Measurements from ENCODE around the gene PRRC2A.

The PRRC2A gene

GRCh38 chr6:31629014-31629413 is 8.5 kb downstream of the PRRC2A start:
- no peaks in the 10 kb centered on the region for H3K9me3 ChIP-seq (ENCODE audit: control insufficient read depth in 2 of 2, low read length in 2 of 2)
- no peaks in the 10 kb centered on the region for H3K27me3 ChIP-seq (ENCODE audit: control insufficient read depth in 1 of 2, insufficient read depth in 2 of 2, low read length in 2 of 2)
- no peak overlapping the region for H3K9ac ChIP-seq (ENCODE audit: low read length in 2 of 2)
- no peak overlapping the region for H3K4me3 ChIP-seq (ENCODE audit: low read length in 2 of 2)
- no peaks in the 10 kb centered on the region for H3K4me1 ChIP-seq (ENCODE audit: control insufficient read depth, insufficient read depth, low read length)
- H3K36me3 ChIP-seq (ENCODE audit: control insufficient read depth in 2 of 2, insufficient read depth in 2 of 2, low read length in 2 of 2): peaks cover 70 to 75% of the 10 kb centered on the region in 2 donors
- H3K27ac ChIP-seq (ENCODE audit: low read length): no peak overlapping the region

- no peak overlapping the region for H3K4me3 ChIP-seq (ENCODE audit: low read length in 2 of 2)
- no peak overlapping the region for H3K27ac ChIP-seq (ENCODE audit: low read length)
- H3K9me3 ChIP-seq (ENCODE audit: control insufficient read depth in 2 of 2, low read length in 2 of 2): no peaks in the 10 kb centered on the region
- no peak overlapping the region for H3K9ac ChIP-seq (ENCODE audit: low read length in 2 of 2)
- no peaks in the 10 kb centered on the region for H3K4me1 ChIP-seq (ENCODE audit: control insufficient read depth, insufficient read depth, low read length)
- peaks cover 71 to 77% of the 10 kb centered on the region in 2 donors for H3K36me3 ChIP-seq (ENCODE audit: control insufficient read depth in 2 of 2, insufficient read depth in 2 of 2, low read length in 2 of 2)
- no peaks in the 10 kb centered on the region for H3K27me3 ChIP-seq (ENCODE audit: control insufficient read depth in 1 of 2, insufficient read depth in 2 of 2, low read length in 2 of 2)
Measured at GRCh38 chr6:31630177-31630934, 9.8 kb downstream of the PRRC2A start.

- no peak overlapping the region for H3K4me3 ChIP-seq (ENCODE audit: low read length in 2 of 2)
- no peak overlapping the region for H3K27ac ChIP-seq (ENCODE audit: low read length)
- H3K9me3 ChIP-seq (ENCODE audit: control insufficient read depth in 2 of 2, low read length in 2 of 2): no peaks in the 10 kb centered on the region
- H3K27me3 ChIP-seq (ENCODE audit: control insufficient read depth in 1 of 2, insufficient read depth in 2 of 2, low read length in 2 of 2): no peaks in the 10 kb centered on the region
- no peaks in the 10 kb centered on the region for H3K4me1 ChIP-seq (ENCODE audit: control insufficient read depth, insufficient read depth, low read length)
- no peak overlapping the region for H3K9ac ChIP-seq (ENCODE audit: low read length in 2 of 2)
- H3K36me3 ChIP-seq (ENCODE audit: control insufficient read depth in 2 of 2, insufficient read depth in 2 of 2, low read length in 2 of 2): peaks cover 71 to 77% of the 10 kb centered on the region in 2 donors
Measured at GRCh38 chr6:31631209-31631608, 10.7 kb downstream of the PRRC2A start.

- Histone ChIP-seq H3K9ac (ENCODE audit: low read length in 2 of 2) (no peak overlapping the region), H3K4me1 (ENCODE audit: control insufficient read depth, insufficient read depth, low read length) (no peaks in the 10 kb centered on the region), H3K27ac (ENCODE audit: low read length) (no peak overlapping the region), H3K9me3 (ENCODE audit: control insufficient read depth in 2 of 2, low read length in 2 of 2) (no peaks in the 10 kb centered on the region), H3K36me3 (ENCODE audit: control insufficient read depth in 2 of 2, insufficient read depth in 2 of 2, low read length in 2 of 2) (peaks cover 70 to 77% of the 10 kb centered on the region in 2 donors), H3K27me3 (ENCODE audit: control insufficient read depth in 1 of 2, insufficient read depth in 2 of 2, low read length in 2 of 2) (no peaks in the 10 kb centered on the region), H3K4me3 (ENCODE audit: low read length in 2 of 2) (no peak overlapping the region)
Measured at GRCh38 chr6:31631681-31632278, 11.3 kb downstream of the PRRC2A start.

- H3K27me3 ChIP-seq (ENCODE audit: control insufficient read depth in 1 of 2, insufficient read depth in 2 of 2, low read length in 2 of 2): no peaks in the 10 kb centered on the region
- H3K4me1 ChIP-seq (ENCODE audit: control insufficient read depth, insufficient read depth, low read length): no peaks in the 10 kb centered on the region
- H3K27ac ChIP-seq (ENCODE audit: low read length): no peak overlapping the region
- no peaks in the 10 kb centered on the region for H3K9me3 ChIP-seq (ENCODE audit: control insufficient read depth in 2 of 2, low read length in 2 of 2)
- peaks cover 69 to 79% of the 10 kb centered on the region in 2 donors for H3K36me3 ChIP-seq (ENCODE audit: control insufficient read depth in 2 of 2, insufficient read depth in 2 of 2, low read length in 2 of 2)
- H3K9ac ChIP-seq (ENCODE audit: low read length in 2 of 2): no peak overlapping the region
- H3K4me3 ChIP-seq (ENCODE audit: low read length in 2 of 2): no peak overlapping the region
Measured at GRCh38 chr6:31632279-31632946, 11.9 kb downstream of the PRRC2A start.

GRCh38 chr6:31633447-31633846 is 12.9 kb downstream of the PRRC2A start:
- H3K9me3 ChIP-seq (ENCODE audit: control insufficient read depth in 2 of 2, low read length in 2 of 2): no peaks in the 10 kb centered on the region
- no peak overlapping the region for H3K4me3 ChIP-seq (ENCODE audit: low read length in 2 of 2)
- H3K36me3 ChIP-seq (ENCODE audit: control insufficient read depth in 2 of 2, insufficient read depth in 2 of 2, low read length in 2 of 2): peaks cover 65 to 71% of the 10 kb centered on the region in 2 donors
- H3K9ac ChIP-seq (ENCODE audit: low read length in 2 of 2): no peak overlapping the region
- no peaks in the 10 kb centered on the region for H3K4me1 ChIP-seq (ENCODE audit: control insufficient read depth, insufficient read depth, low read length)
- H3K27ac ChIP-seq (ENCODE audit: low read length): no peak overlapping the region
- H3K27me3 ChIP-seq (ENCODE audit: control insufficient read depth in 1 of 2, insufficient read depth in 2 of 2, low read length in 2 of 2): no peaks in the 10 kb centered on the region

GRCh38 chr6:31634131-31634530 is 13.6 kb downstream of the PRRC2A start:
- Histone ChIP-seq H3K27ac (ENCODE audit: low read length) (no peak overlapping the region), H3K9ac (ENCODE audit: low read length in 2 of 2) (no peak overlapping the region), H3K4me3 (ENCODE audit: low read length in 2 of 2) (no peak overlapping the region), H3K9me3 (ENCODE audit: control insufficient read depth in 2 of 2, low read length in 2 of 2) (no peaks in the 10 kb centered on the region), H3K36me3 (ENCODE audit: control insufficient read depth in 2 of 2, insufficient read depth in 2 of 2, low read length in 2 of 2) (peaks cover 61 to 66% of the 10 kb centered on the region in 2 donors), H3K4me1 (ENCODE audit: control insufficient read depth, insufficient read depth, low read length) (no peaks in the 10 kb centered on the region), H3K27me3 (ENCODE audit: control insufficient read depth in 1 of 2, insufficient read depth in 2 of 2, low read length in 2 of 2) (no peaks in the 10 kb centered on the region)

GRCh38 chr6:31634969-31635575 is 14.6 kb downstream of the PRRC2A start:
- no peaks in the 10 kb centered on the region for H3K27me3 ChIP-seq (ENCODE audit: control insufficient read depth in 1 of 2, insufficient read depth in 2 of 2, low read length in 2 of 2)
- H3K9ac ChIP-seq (ENCODE audit: low read length in 2 of 2): no peak overlapping the region
- peaks cover 59 to 68% of the 10 kb centered on the region in 2 donors for H3K36me3 ChIP-seq (ENCODE audit: control insufficient read depth in 2 of 2, insufficient read depth in 2 of 2, low read length in 2 of 2)
- no peaks in the 10 kb centered on the region for H3K4me1 ChIP-seq (ENCODE audit: control insufficient read depth, insufficient read depth, low read length)
- H3K27ac ChIP-seq (ENCODE audit: low read length): no peak overlapping the region
- no peaks in the 10 kb centered on the region for H3K9me3 ChIP-seq (ENCODE audit: control insufficient read depth in 2 of 2, low read length in 2 of 2)
- H3K4me3 ChIP-seq (ENCODE audit: low read length in 2 of 2): no peak overlapping the region

GRCh38 chr6:31636698-31637596 is 16.4 kb downstream of the PRRC2A start:
- no peak overlapping the region for H3K27ac ChIP-seq (ENCODE audit: low read length)
- H3K4me1 ChIP-seq (ENCODE audit: control insufficient read depth, insufficient read depth, low read length): no peaks in the 10 kb centered on the region
- H3K9me3 ChIP-seq (ENCODE audit: control insufficient read depth in 2 of 2, low read length in 2 of 2): no peaks in the 10 kb centered on the region
- no peaks in the 10 kb centered on the region for H3K27me3 ChIP-seq (ENCODE audit: control insufficient read depth in 1 of 2, insufficient read depth in 2 of 2, low read length in 2 of 2)
- H3K4me3 ChIP-seq (ENCODE audit: low read length in 2 of 2): no peak overlapping the region
- H3K36me3 ChIP-seq (ENCODE audit: control insufficient read depth in 2 of 2, insufficient read depth in 2 of 2, low read length in 2 of 2): peaks cover 64 to 75% of the 10 kb centered on the region in 2 donors
- H3K9ac ChIP-seq (ENCODE audit: low read length in 2 of 2): no peak overlapping the region

- H3K9me3 ChIP-seq (ENCODE audit: control insufficient read depth in 2 of 2, low read length in 2 of 2): no peaks in the 10 kb centered on the region
Measured at GRCh38 chr6:31639043-31639442, 18.5 kb downstream of the PRRC2A start.

More at GRCh38 chr6:31639043-31639442, 18.5 kb downstream of the PRRC2A start:
- Histone ChIP-seq H3K4me1 (ENCODE audit: control insufficient read depth, insufficient read depth, low read length) (no peaks in the 10 kb centered on the region), H3K9ac (ENCODE audit: low read length in 2 of 2) (no peak overlapping the region), H3K4me3 (ENCODE audit: low read length in 2 of 2) (no peak overlapping the region), H3K27me3 (ENCODE audit: control insufficient read depth in 1 of 2, insufficient read depth in 2 of 2, low read length in 2 of 2) (no peaks in the 10 kb centered on the region), H3K27ac (ENCODE audit: low read length) (no peak overlapping the region), H3K36me3 (ENCODE audit: control insufficient read depth in 2 of 2, insufficient read depth in 2 of 2, low read length in 2 of 2) (peaks cover 74 to 78% of the 10 kb centered on the region in 2 donors)

Data from stomach smooth muscle (tissue), 2 donors.